HepG2 (cell line): Measurements from ENCODE around the gene TP53TG5. TPM values are rescaled to one million over a fixed set of nuclear protein-coding genes. Genes with fewer than 3 reads are reported as not detected.

Experiments used
- ARID5B ChIP-seq: IDR thresholded peaks from 2 replicates; pipeline ENCODE4 v1.4.0; 2020; ENCODE audit warnings: mild to moderate bottlenecking, missing genetic modification reagents
- ARNTL ChIP-seq: sonication (generic); formaldehyde crosslinking; IDR thresholded peaks from 2 replicates; pipeline ENCODE4 v1.4.0; 2020; ENCODE audit warnings: mild to moderate bottlenecking, missing genetic modification reagents
- FOXA1 ChIP-seq, 2 experiments: fragments of 450-650 bp in 1 of 2; sonication (generic) in 1 of 2; formaldehyde crosslinking in 1 of 2; IDR thresholded peaks; 2 replicates each; pipeline versions ENCODE4 v1.4.0 to v1.6.1; 2016 to 2020; ENCODE audit warnings: missing genetic modification reagents in 1 of 2
- FOXK2 ChIP-seq: fragments of 450-650 bp; IDR thresholded peaks from 2 replicates; pipeline ENCODE4 v1.6.1; 2016
- GABPB1 ChIP-seq: IDR thresholded peaks from 2 replicates; pipeline ENCODE4 v1.6.1; 2016; ENCODE audit warnings: mild to moderate bottlenecking, missing genetic modification reagents, moderate library complexity, missing compliant biosample characterization
- HCFC1 ChIP-seq: fragments of 150-350 bp; IDR thresholded peaks from 2 replicates; pipeline ENCODE4 v1.6.1; 2014; ENCODE audit warnings: low read depth, low read length
- KDM5B ChIP-seq: sonication (generic); formaldehyde crosslinking; IDR thresholded peaks from 2 replicates; pipeline ENCODE4 v1.4.0; 2020; ENCODE audit warnings: missing genetic modification reagents, mild to moderate bottlenecking, borderline replicate concordance
- MAFF ChIP-seq: IDR thresholded peaks from 2 replicates; pipeline ENCODE4 v1.6.1; 2011; ENCODE audit warnings: low read depth, low read length, improper control_type of control experiment
- MXD3 ChIP-seq: IDR thresholded peaks from 2 replicates; pipeline ENCODE4 v1.6.1; 2016; ENCODE audit warnings: mild to moderate bottlenecking, missing biosample characterization, missing genetic modification reagents
- NAIF1 ChIP-seq: sonication (generic); formaldehyde crosslinking; IDR thresholded peaks from 2 replicates; pipeline ENCODE4 v1.5.0; 2020; ENCODE audit warnings: mild to moderate bottlenecking, missing genetic modification reagents, borderline replicate concordance
- NFKBIZ ChIP-seq: IDR thresholded peaks from 2 replicates; pipeline ENCODE4 v1.6.1; 2018; ENCODE audit warnings: missing genetic modification reagents, missing compliant biosample characterization
- PAWR ChIP-seq: sonication (generic); formaldehyde crosslinking; IDR thresholded peaks from 2 replicates; pipeline ENCODE4 v1.4.0; 2020; ENCODE audit warnings: missing genetic modification reagents, mild to moderate bottlenecking, borderline replicate concordance
- SIN3A ChIP-seq: IDR thresholded peaks from 2 replicates; pipeline ENCODE4 v1.6.1; 2011; ENCODE audit warnings: low read depth, mild to moderate bottlenecking, control low read depth, low read length, borderline replicate concordance
- ZBTB21 ChIP-seq: sonication (generic); formaldehyde crosslinking; IDR thresholded peaks from 2 replicates; pipeline ENCODE4 v1.4.0; 2020; ENCODE audit warnings: missing genetic modification reagents
- ZKSCAN5 ChIP-seq: sonication (generic); formaldehyde crosslinking; IDR thresholded peaks from 2 replicates; pipeline ENCODE4 v1.5.1; 2020; ENCODE audit warnings: mild to moderate bottlenecking, missing genetic modification reagents
- ZNF253 ChIP-seq: sonication (generic); formaldehyde crosslinking; IDR thresholded peaks from 2 replicates; pipeline ENCODE4 v1.8.0; 2022; ENCODE audit warnings: mild to moderate bottlenecking, missing genetic modification reagents, borderline replicate concordance
- ZNF546 ChIP-seq: sonication (generic); formaldehyde crosslinking; conservative IDR thresholded peaks from 2 replicates; pipeline ENCODE4 v1.8.1; 2023; ENCODE audit warnings: mild to moderate bottlenecking, missing genetic modification reagents
- ZNF556 ChIP-seq: sonication (generic); formaldehyde crosslinking; IDR thresholded peaks from 2 replicates; pipeline ENCODE4 v1.4.0; 2020; ENCODE audit warnings: mild to moderate bottlenecking, missing genetic modification reagents, borderline replicate concordance
- ZNF570 ChIP-seq: sonication (generic); formaldehyde crosslinking; IDR thresholded peaks from 2 replicates; pipeline ENCODE4 v1.4.0; 2020; ENCODE audit warnings: mild to moderate bottlenecking, missing genetic modification reagents, borderline replicate concordance
- ZNF639 ChIP-seq: conservative IDR thresholded peaks from 2 replicates; pipeline ENCODE4 v1.6.1; 2018; ENCODE audit warnings: missing genetic modification reagents
- ZNF691 ChIP-seq: sonication (generic); formaldehyde crosslinking; IDR thresholded peaks from 2 replicates; pipeline ENCODE4 v1.4.0; 2020; ENCODE audit warnings: missing genetic modification reagents, low read depth, mild to moderate bottlenecking, borderline replicate concordance
- ZNF784 ChIP-seq: sonication (generic); formaldehyde crosslinking; IDR thresholded peaks from 2 replicates; pipeline ENCODE4 v1.5.1; 2020; ENCODE audit warnings: missing genetic modification reagents, mild to moderate bottlenecking, borderline replicate concordance
- ZNF841 ChIP-seq: sonication (generic); formaldehyde crosslinking; IDR thresholded peaks from 2 replicates; pipeline ENCODE4 v1.8.1; 2023; ENCODE audit warnings: missing genetic modification reagents, borderline replicate concordance
- ZSCAN20 ChIP-seq: sonication (generic); formaldehyde crosslinking; IDR thresholded peaks from 2 replicates; pipeline ENCODE4 v1.4.0; 2020; ENCODE audit warnings: missing genetic modification reagents, mild to moderate bottlenecking, borderline replicate concordance
- polyA plus RNA-seq, 8 experiments: library from polyadenylated mRNA; depleted of rRNA in 3 of 8; stranded (reverse) in 7 of 8; unstranded in 1 of 8; fragments of >200 nt; fragmentation: Illumina TruSeq in 4 of 8; extraction: Trizol in 4 of 8; gene quantifications; 2 replicates each; pipeline versions ENCODE4 v1.2.1 to v1.2.3, GENCODE V29; 2011 to 2016; ENCODE audit warnings: low read depth in 4 of 8, missing spikeins in 1 of 8, mixed read lengths in 1 of 8; ENCODE audit not compliant: insufficient read depth in 1 of 8
- total RNA-seq, 5 experiments: library from RNA; depleted of rRNA; stranded (reverse); fragments of >200 nt; fragmentation: Illumina TruSeq; extraction: Trizol; gene quantifications; 2 replicates each; pipeline ENCODE4 v1.2.3, GENCODE V29; 2016; ENCODE audit warnings: low read depth in 1 of 5

TP53TG5 gene
- total and polyA plus RNA-seq, 2 of the 13 experiments (the other 11 are each of a cell fraction or from before 2014, with no cell fraction given), result 0.11 TPM; not detected in 1

- TF ChIP-seq ZNF639 (CRISPR knock-in tag), result no peak
- peak; percentile 43; the same call in 1 of the 2 replicates for TF ChIP-seq GABPB1 (CRISPR knock-in tag)
- no peak for TF ChIP-seq ZNF784 (CRISPR knock-in tag)
- TF ChIP-seq FOXK2, result no peak
- no peak for TF ChIP-seq ZNF570 (CRISPR knock-in tag)
- TF ChIP-seq ARID5B (CRISPR knock-in tag), result peak; percentile 52
- no peak for TF ChIP-seq ZKSCAN5 (CRISPR knock-in tag)
- TF ChIP-seq SIN3A, result no peak
- TF ChIP-seq KDM5B (CRISPR knock-in tag), result no peak
- TF ChIP-seq MXD3 (CRISPR knock-in tag), result 0 out of 2 replicates have a peak, but pooled peaks have one; percentile 24
- TF ChIP-seq ZNF691 (CRISPR knock-in tag), result no peak; the same call in 1 of the 2 replicates
- TF ChIP-seq ZNF253, result no peak
- no peak for TF ChIP-seq ZBTB21 (CRISPR knock-in tag)
- TF ChIP-seq NFKBIZ, result 0 out of 2 replicates have a peak, but pooled peaks have one; percentile 53
- TF ChIP-seq ZNF546 (CRISPR knock-in tag), result no peak
- TF ChIP-seq MAFF, result no peak
- no peak for TF ChIP-seq ZSCAN20 (CRISPR knock-in tag)
- TF ChIP-seq ARNTL (CRISPR knock-in tag), result 0 out of 2 replicates have a peak, but pooled peaks have one; percentile 48
- no peak for TF ChIP-seq ZNF841 (CRISPR knock-in tag)
- no peak for TF ChIP-seq NAIF1 (CRISPR knock-in tag)
- TF ChIP-seq ZNF556 (CRISPR knock-in tag), result no peak; the same call in 1 of the 2 replicates
- no peak for TF ChIP-seq FOXA1 (IDR thresholded peaks at IDR 0.05)
- peak; percentile 27; the same call in 1 of the 2 replicates for TF ChIP-seq FOXA1 (CRISPR knock-in tag; IDR thresholded peaks at IDR 0.05)
- no peak for TF ChIP-seq PAWR (CRISPR knock-in tag)
- no peak for TF ChIP-seq HCFC1
Measured at GRCh38 chr20:45322952-45323383, 55.2 kb downstream of the TP53TG5 start (continued).
